Body of pancreas (tissue), 4 donors: ENCODE results near the gene CRLF3. TPM values are rescaled to one million over a fixed set of nuclear protein-coding genes. Genes with fewer than 3 reads are reported as not detected.

Experiments
- ATAC-seq: fragments of 150-250 bp; one replicate; pipeline ENCODE4 v1.9.1; 2016
- DNase-seq, 4 donors: peaks; one replicate each; pipeline ENCODE4 v3.0.0-alpha.2; 2019
- H3K27ac ChIP-seq, 4 donors: fragments of 200-600 bp; sonication (generic); 1 replicate in 3 of 4; 2 replicates in 1 of 4; pipeline versions ENCODE4 v1.5.1 to v1.6.1; 2016 to 2019; ENCODE audit warnings: mild to moderate bottlenecking in 1 of 4, mixed read lengths in 1 of 4, moderate library complexity in 1 of 4
- H3K27me3 ChIP-seq, 2 donors: fragments of 200-600 bp; sonication (generic); one replicate each; pipeline ENCODE4 v1.6.0; 2016; ENCODE audit warnings: mild to moderate bottlenecking in 1 of 2
- H3K36me3 ChIP-seq, 2 donors: fragments of 200-600 bp; sonication (generic); replicated peaks in 1 of 2; 2 replicates each; pipeline ENCODE4 v1.5.1; 2016; ENCODE audit warnings: low read depth in 2 of 2; ENCODE audit not compliant: insufficient read depth in 1 of 2
- H3K4me1 ChIP-seq: fragments of 200-600 bp; sonication (generic); one replicate; pipeline ENCODE4 v1.6.0; 2016
- H3K4me3 ChIP-seq, 2 donors: fragments of 200-600 bp; sonication (generic); 1 replicate in 1 of 2; 2 replicates in 1 of 2; pipeline ENCODE4 v1.5.1; 2016 to 2019
- H3K9me3 ChIP-seq, 3 donors: fragments of 200-600 bp; sonication (generic); 1 replicate in 2 of 3; 2 replicates in 1 of 3; pipeline ENCODE4 v1.5.1; 2016
- CTCF ChIP-seq, 7 experiments: fragments of 450-650 bp in 4 of 7; fragments of 200-600 bp in 3 of 7; sonication (generic) in 3 of 7; IDR thresholded peaks; one replicate each; pipeline ENCODE4 v1.5.1; 2016 to 2019; ENCODE audit warnings: antibody characterized with exemption in 7 of 7
- POLR2A ChIP-seq, 3 donors: fragments of 450-650 bp; IDR thresholded peaks; one replicate each; pipeline ENCODE4 v1.6.1; 2016; ENCODE audit warnings: antibody characterized with exemption in 3 of 3, mild to moderate bottlenecking in 2 of 3
- WGBS, 2 donors: methylation state at CpG; one replicate each; pipeline ENCODE4 v1.1.5; 2017; 5-methylcytosine and 5-hydroxymethylcytosine counted together
- intact Hi-C: fragments of 100-400 bp; cut with DNase I; formaldehyde crosslinking; loops from one replicate; pipeline ENCODE4 v1.15.1; 2023
- total RNA-seq, 2 donors: library from RNA; depleted of rRNA; stranded (reverse); fragments of >200 nt; gene quantifications; one replicate each; pipeline ENCODE4 v1.1.0, GENCODE V29; 2016

Gene CRLF3
- total RNA-seq = 1 to 10 TPM; 2.6 to 5.2 TPM

- H3K27ac ChIP-seq = peak within 1 kb of the TSS; percentile 49 to 82 (median 73)
- H3K9me3 ChIP-seq = no peaks in the 10 kb centered on the region
- H3K4me1 ChIP-seq = peaks cover 8% of the 10 kb centered on the region
- ATAC-seq (peak; percentile 100), DNase-seq (peak; percentile 89 to 91 (median 90))
- H3K4me3 ChIP-seq = peak within 1 kb of the TSS; percentile 21 to 86
- intact Hi-C loops = no loop called here
- TF ChIP-seq POLR2A (IDR thresholded peaks at IDR 0.05) (peak; percentile 41 to 78 (median 71)), CTCF (IDR thresholded peaks at IDR 0.05) (peak in 6 of 7 experiments; percentile 47 to 69 (median 57))
- 4% methylated on average over 16 to 73 of the region's 75 CpGs for WGBS, 2 donors
- no peaks in the 10 kb centered on the region for H3K36me3 ChIP-seq
- no peaks in the 10 kb centered on the region for H3K27me3 ChIP-seq
Measured at GRCh38 chr17:30824356-30825145, at the start of gene CRLF3. TSS of gene CRLF3 (minus strand) at chr17:30824692. CDS start at chr17:30824651, 41 bp downstream.

GRCh38 chr17:30869005-30869404 lies 44.5 kb upstream of the CRLF3 start:
- H3K36me3 ChIP-seq = no peaks in the 10 kb centered on the region
- intact Hi-C loops = no loop called here
- no peak for DNase-seq
- no peak for TF ChIP-seq CTCF (IDR thresholded peaks at IDR 0.05)
- TF ChIP-seq POLR2A (IDR thresholded peaks at IDR 0.05) = no peak
- H3K4me1 ChIP-seq = no peaks in the 10 kb centered on the region
- WGBS, 2 donors = 94 to 95% methylated on average over 6 of the region's 6 CpGs
- ATAC-seq = no peak
- no peak overlapping the region for H3K27ac ChIP-seq
- H3K9me3 ChIP-seq = no peaks in the 10 kb centered on the region
- H3K27me3 ChIP-seq = no peaks in the 10 kb centered on the region
- H3K4me3 ChIP-seq = no peak overlapping the region

GRCh38 chr17:30864636-30865035 lies 40.1 kb upstream of the CRLF3 start:
- Histone ChIP-seq H3K4me3 (no peak overlapping the region), H3K9me3 (no peaks in the 10 kb centered on the region), H3K4me1 (no peaks in the 10 kb centered on the region), H3K27ac (no peak overlapping the region), H3K27me3 (no peaks in the 10 kb centered on the region), H3K36me3 (no peaks in the 10 kb centered on the region)
- 96 to 100% methylated on average over 1 of the region's 1 CpG for WGBS, 2 donors
- DNase-seq (no peak), ATAC-seq (no peak)
- intact Hi-C loops = no loop called here
- TF ChIP-seq CTCF (IDR thresholded peaks at IDR 0.05) (no peak), POLR2A (IDR thresholded peaks at IDR 0.05) (no peak)

GRCh38 chr17:30858556-30859250 lies 34.2 kb upstream of the CRLF3 start:
- 91 to 93% methylated on average over 9 of the region's 9 CpGs for WGBS, 2 donors
- no peak for ATAC-seq
- TF ChIP-seq POLR2A (IDR thresholded peaks at IDR 0.05) (no peak), CTCF (IDR thresholded peaks at IDR 0.05) (no peak)
- no peaks in the 10 kb centered on the region for H3K36me3 ChIP-seq
- no peak overlapping the region for H3K27ac ChIP-seq
- DNase-seq = no peak
- no peaks in the 10 kb centered on the region for H3K4me1 ChIP-seq
- no peak overlapping the region for H3K4me3 ChIP-seq
- H3K9me3 ChIP-seq = no peaks in the 10 kb centered on the region
- intact Hi-C loops = no loop called here
- no peaks in the 10 kb centered on the region for H3K27me3 ChIP-seq
